SIG-M5 (cell line): ENCODE results near the gene CFAP54.
"Not testable (repeated sequence)": the region's sequence is repeated elsewhere in the genome, so short reads cannot be mapped to it uniquely, and the experiment has no call there.

Source experiments
- DNase-seq: peaks from one replicate; lab custom pipeline; 2025; lab: John Stamatoyannopoulos, UW

Gene CFAP54

DNA sequence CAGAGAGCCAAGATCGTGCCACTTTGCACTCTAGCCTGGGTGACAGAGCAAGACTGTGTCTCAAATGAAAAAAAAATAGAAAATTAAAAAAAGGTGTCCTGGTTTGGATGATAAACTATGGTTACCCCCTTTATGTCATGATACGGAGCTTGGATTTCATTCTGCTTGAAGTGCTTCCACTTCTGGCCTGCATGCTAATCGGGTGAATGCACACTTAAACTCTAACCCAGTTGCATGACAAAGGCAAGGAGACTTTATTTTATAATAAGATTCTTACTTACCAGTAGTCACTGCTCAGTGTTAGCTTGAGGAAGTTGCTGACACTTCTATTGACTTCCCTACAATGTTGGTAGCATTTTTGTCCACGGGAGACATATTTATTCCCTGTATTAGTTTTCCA lies 24.3 kb downstream of the CFAP54 start:
- DNase-seq: no peak

GRCh38 chr12:96514328-96514727 lies 25.0 kb downstream of the CFAP54 start:
- DNase-seq: no peak

- DNase-seq: peak; percentile 2
Observed at GRCh38 chr12:96516472-96517430, 27.4 kb downstream of the CFAP54 start.

DNA sequence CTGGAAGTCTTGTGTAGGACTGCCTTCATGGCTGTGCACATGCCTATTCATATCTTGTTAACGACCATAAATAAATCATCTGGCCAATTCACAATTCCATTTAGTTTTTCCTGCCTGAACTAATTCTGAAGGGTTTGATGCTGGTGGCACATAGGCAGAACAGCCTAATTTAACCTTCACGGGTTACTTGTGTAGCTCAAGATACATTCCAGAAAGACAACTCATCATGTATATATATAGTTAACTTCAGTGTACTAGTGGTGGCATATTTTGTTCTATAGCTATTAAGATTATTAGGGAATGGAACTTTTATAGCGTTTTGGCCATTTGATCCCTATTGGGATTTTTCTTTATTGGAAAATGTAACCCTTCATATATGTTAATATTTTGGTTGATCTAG lies 31.4 kb downstream of the CFAP54 start:
- no peak for DNase-seq

DNA sequence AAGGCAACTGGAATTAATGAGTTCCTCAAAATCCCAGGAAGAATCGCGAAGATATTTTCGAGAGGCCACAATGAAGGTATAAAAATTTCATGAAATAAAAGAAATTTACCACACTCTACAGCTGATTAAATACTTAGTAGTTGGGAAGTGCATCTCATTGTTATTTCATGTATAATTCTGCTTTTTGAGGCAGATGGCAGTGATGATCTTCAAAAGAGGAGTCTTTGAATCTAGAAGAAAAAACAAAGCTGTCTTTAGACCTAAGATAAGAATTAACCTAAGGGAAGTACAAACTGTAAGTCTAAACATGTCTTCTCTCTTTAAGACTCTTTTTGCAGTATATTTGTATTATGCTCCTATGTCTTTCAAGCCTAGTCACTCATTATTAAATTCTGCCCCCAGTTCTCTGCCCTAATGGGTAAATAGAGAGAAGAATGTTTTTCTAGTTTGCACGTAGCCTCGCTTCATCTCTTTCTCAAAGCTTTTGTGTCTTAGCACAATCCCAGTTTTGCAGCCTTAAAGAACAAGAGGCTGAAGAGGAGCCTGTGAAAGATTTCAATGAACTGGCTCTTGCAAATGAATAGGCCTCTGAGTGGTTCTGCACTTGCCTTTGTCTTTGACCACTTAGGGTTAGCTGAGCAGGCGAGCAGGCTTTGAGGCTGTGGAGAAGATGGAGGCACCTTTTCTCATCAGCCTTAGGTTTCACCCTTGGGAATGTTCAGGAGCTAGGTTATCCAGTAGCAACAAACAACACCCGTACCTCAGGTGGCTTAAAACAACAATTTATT lies 32.7 kb downstream of the CFAP54 start:
- DNase-seq: no peak

GRCh38 chr12:96522690-96523089 lies 33.3 kb downstream of the CFAP54 start:
- no peak for DNase-seq

DNA sequence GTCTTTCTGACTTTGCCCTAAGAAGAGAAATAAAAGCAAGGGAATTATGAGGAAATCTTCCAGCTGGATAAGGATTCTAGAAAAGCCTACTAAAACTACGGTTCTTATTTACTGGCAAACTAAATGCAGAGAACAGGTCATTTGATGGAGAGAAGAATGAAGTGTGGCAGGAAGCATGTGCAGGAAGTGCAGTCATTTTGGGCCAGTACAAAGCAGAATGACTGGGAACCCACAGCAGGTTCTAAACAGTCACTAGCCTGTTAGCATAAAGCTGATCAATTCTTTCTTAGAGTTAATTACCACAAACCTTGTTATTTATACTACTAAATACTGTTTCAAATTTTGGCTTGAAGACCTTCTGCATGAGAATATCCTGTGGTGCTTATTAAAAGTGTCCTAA lies 36.7 kb downstream of the CFAP54 start:
- no peak for DNase-seq

- DNase-seq: no peak
Observed at GRCh38 chr12:96529912-96530311, 40.5 kb downstream of the CFAP54 start.

DNA sequence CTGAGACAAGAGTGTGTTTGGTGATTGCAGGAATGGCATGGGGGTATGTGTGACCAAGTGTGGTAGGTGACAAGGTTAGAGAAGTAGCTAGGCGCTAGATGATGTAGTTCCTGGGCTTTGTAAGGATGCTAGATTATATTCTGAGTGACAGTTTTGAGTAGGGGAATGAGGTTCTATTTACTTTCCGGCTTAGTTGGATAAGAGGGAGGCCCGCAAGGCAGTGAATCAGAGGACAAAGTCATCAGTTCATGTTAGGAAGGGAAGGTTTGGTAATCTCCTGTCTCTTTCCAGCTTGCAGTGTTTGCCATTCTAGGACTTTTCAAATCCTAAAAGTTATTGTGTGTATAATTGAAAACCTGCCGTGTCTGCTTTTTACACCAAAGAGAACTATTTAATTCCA lies 45.0 kb downstream of the CFAP54 start:
- no peak for DNase-seq

- no peak for DNase-seq
Observed at GRCh38 chr12:96548384-96548783, 59.0 kb downstream of the CFAP54 start.

- no peak for DNase-seq
Observed at GRCh38 chr12:96549341-96549740, 60.0 kb downstream of the CFAP54 start.

DNA sequence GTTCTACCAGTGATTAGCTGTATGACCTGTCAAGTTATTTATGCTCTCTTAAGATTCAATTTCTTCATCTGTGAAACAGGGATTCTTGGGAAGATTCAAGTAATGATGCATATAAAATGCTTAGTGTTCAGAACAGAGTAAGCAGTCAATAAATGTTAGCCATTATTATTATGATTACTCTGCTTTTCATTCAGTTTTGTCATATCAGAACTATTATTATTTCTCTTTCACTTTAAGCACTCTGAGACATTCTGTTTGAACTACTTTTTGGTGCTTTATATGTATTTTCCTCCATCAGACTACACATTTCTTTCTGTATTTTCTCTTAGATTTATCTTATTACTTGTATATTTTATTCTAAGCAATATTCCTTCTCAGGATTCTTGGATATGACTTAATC lies 81.2 kb downstream of the CFAP54 start:
- DNase-seq: no peak

DNA sequence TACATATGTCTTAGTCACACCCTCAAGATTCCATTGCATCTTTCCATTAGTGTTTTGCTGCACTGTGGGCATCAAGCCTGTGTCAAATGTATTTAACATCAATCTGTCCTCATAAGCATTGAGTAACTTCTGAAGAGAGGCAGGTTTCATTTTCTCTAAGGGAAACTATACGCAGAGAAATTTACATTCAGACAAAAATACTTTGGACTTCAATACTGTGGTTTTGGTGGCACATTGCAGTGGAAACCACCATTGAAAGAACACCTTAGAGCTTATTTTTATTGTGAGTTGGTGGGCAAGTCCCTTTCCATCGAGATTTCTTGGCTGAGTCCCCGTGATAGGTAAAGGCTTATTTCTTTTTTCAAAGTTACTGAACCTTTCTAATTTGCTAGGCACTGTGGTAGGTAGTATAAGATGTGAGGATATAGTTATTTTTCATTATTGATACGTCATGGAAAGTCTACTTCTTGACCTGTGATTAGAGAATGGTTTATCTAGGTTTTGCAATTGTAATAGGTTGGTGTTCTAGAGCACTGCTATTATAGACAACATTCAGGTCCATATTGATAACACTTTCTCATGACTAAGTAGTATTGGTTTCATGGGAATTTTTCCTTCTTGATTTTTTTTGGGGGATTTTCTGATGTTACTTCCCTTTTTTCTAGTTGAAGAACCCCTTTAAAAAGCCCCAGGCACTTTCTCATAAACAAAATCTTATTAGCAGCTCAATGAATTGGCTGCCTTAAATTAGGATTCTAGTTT lies 81.9 kb downstream of the CFAP54 start:
- no peak for DNase-seq

DNA sequence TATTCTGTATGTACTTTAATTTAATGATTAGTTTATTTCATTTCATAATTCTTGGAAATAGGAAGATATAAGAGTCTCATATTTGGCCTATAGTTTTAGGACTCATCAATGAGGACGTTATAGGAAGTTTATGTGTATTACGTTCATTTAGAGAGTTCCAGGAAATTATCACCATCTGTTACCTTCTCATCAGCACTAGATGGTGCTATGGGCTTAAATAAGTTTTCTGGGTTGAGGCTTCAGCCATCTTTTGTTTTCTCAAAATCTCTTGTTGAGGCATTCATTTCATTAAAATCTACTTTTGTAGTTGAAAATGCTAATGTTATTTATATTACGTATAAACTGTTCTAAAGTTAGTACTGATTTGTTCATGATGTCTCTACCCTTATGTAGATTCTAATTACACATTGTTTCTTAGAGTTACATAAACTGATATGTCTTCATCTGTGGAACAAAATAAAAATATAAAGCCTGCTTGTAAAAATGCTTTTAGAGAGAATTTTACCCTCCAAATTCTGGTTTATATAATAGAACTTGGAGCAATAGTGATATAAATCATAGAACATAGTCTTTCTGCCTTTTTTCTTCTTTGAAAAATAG lies 89.2 kb downstream of the CFAP54 start:
- DNase-seq: no peak

DNA sequence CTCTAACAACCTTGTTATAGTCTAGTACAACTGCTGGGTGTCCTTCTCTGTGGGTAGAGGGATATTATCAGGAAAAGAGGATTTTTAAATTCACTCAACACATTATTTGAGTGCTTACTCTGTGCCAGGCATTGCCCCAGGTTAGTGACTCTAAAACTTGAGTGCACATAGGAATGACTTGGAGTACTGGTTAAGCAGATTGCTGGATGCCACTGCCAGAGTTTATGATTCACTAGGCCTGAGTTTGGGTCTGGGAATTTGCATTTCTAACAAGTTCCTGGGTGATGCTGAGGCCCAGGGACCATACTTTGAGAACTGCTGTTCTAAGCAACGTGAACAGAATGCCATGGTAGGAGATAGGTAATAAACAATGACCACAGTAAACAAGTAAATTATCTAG lies 96.6 kb downstream of the CFAP54 start:
- no peak for DNase-seq

GRCh38 chr12:96587691-96588090 lies 98.3 kb downstream of the CFAP54 start:
- no peak for DNase-seq

DNA sequence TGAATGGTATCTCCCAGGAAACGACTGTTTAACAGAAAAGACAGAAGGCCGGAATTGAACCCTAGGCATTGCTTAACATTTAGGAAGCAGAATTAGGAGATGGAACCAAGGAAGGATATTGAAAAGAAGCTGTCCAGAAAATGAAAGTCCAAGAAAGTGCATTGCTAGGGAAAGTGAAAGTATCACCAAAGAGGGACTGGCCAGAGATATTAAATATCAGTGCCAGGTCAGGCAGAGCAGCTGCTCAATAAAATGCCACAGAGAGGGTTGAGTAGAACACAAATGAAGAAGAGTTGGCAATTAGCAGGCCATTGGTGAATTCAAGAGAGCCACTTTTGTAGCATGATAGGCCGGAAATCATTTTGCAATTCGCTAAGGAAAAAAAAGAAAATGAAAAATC lies 101.6 kb downstream of the CFAP54 start:
- DNase-seq: no peak

GRCh38 chr12:96604374-96604773 lies 115.0 kb downstream of the CFAP54 start:
- DNase-seq: not testable (repeated sequence)

- no peak for DNase-seq
Observed at GRCh38 chr12:96605684-96606083, 116.3 kb downstream of the CFAP54 start.

DNA sequence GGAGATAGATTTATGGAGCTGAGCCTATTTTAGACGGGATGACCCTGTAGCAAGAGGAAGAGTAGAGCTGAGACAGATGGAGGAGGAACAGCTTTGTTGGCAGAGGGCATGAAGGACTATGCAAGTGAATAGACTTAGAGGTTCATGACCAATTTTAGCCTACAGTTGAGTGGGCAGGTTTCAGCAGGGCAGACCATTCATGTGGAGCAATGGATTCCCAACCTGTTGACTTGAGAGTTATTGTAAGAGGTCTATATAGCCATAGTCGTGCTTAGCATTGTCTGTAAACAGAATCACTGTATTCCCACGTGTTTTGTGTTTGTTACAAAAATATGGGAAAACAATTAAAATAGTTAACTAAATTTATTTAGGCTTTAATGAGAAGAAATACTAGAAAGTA lies 116.8 kb downstream of the CFAP54 start:
- no peak for DNase-seq

DNA sequence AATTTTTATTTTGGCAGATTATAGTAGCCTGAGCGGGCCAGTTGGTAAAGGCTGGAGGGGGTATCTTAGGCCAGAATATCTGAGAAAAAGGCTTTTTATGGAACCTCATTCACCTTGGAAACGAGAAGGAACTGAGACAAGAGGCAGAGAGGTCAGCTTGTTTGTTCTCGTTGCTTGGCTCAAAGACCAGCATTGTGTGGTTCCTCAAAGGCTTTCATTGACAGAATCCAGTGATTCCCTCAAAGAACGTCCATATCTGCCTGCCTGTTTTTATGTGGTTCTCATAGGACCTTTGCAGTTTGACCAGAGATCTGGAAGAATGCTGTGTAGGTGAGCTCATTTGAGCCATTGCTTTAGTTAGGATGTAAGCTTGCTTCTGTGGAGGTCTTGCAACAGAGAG lies 117.3 kb downstream of the CFAP54 start:
- DNase-seq: no peak

DNA sequence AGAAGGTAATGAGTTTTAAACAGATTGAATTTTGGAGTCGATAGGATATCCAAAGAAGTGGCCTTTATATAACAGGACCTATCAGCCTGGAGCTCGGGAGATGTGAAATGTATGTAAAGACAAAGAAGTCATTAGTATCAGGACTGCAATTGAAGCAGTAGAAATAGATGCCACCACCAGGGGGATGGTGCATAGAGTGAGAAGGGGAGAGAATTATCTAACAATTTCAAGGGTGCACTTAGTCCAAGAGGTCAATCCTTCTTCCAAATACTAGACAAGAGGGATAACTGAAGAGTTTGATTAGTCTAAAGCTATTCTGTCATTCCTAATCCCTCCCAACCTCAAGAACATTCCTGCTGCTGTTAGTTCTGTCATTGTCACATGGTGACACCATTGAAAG lies 127.8 kb downstream of the CFAP54 start:
- no peak for DNase-seq
